Measurements from ENCODE around the gene POU3F1. TPM values are rescaled to one million over a fixed set of nuclear protein-coding genes. Genes with fewer than 3 reads are reported as not detected.

The POU3F1 gene
- polyA plus RNA-seq, 3 donors, result 0.54 to 0.76 (median 0.65) TPM

- no peak for DNase-seq (ENCODE audit: low read depth in 3 of 3, low spot score in 2 of 3)
Measured at GRCh38 chr1:38029081-38029681, 17.4 kb downstream of the POU3F1 start.

- DNase-seq (ENCODE audit: low read depth in 3 of 3, low spot score in 2 of 3), result no peak
Measured at GRCh38 chr1:38028671-38029070, 17.9 kb downstream of the POU3F1 start.

- DNase-seq (ENCODE audit: low read depth in 3 of 3, low spot score in 2 of 3), result no peak
Measured at GRCh38 chr1:38028105-38028591, 18.4 kb downstream of the POU3F1 start.

GRCh38 chr1:38027201-38028104, 19.1 kb downstream of the POU3F1 start:
- DNase-seq (ENCODE audit: low read depth in 3 of 3, low spot score in 2 of 3), result no peak

- no peak for DNase-seq (ENCODE audit: low read depth in 3 of 3, low spot score in 2 of 3)
Measured at GRCh38 chr1:38026592-38027200, 19.9 kb downstream of the POU3F1 start.

GRCh38 chr1:38025664-38026063, 20.9 kb downstream of the POU3F1 start:
- DNase-seq (ENCODE audit: low read depth in 3 of 3, low spot score in 2 of 3), result no peak

GRCh38 chr1:38025233-38025632, 21.4 kb downstream of the POU3F1 start:
- no peak for DNase-seq (ENCODE audit: low read depth in 3 of 3, low spot score in 2 of 3)

GRCh38 chr1:38022810-38023209, 23.8 kb downstream of the POU3F1 start:
- DNase-seq (ENCODE audit: low read depth in 3 of 3, low spot score in 2 of 3), result no peak

- DNase-seq (ENCODE audit: low read depth in 3 of 3, low spot score in 2 of 3), result no peak
Measured at GRCh38 chr1:38021969-38022368, 24.6 kb downstream of the POU3F1 start.

- DNase-seq (ENCODE audit: low read depth in 3 of 3, low spot score in 2 of 3), result no peak
Measured at GRCh38 chr1:38020396-38020795, 26.2 kb downstream of the POU3F1 start.

GRCh38 chr1:38018864-38019343, 27.7 kb downstream of the POU3F1 start:
- DNase-seq (ENCODE audit: low read depth in 3 of 3, low spot score in 2 of 3), result no peak

GRCh38 chr1:38015978-38016725, 30.4 kb downstream of the POU3F1 start:
- no peak for DNase-seq (ENCODE audit: low read depth in 3 of 3, low spot score in 2 of 3)

GRCh38 chr1:38014724-38015424, 31.7 kb downstream of the POU3F1 start:
- no peak for DNase-seq (ENCODE audit: low read depth in 3 of 3, low spot score in 2 of 3)

- DNase-seq (ENCODE audit: low read depth in 3 of 3, low spot score in 2 of 3), result no peak
Measured at GRCh38 chr1:38014171-38014570, 32.4 kb downstream of the POU3F1 start.

GRCh38 chr1:38013227-38013622, 33.4 kb downstream of the POU3F1 start:
- no peak for DNase-seq (ENCODE audit: low read depth in 3 of 3, low spot score in 2 of 3)

- DNase-seq (ENCODE audit: low read depth in 3 of 3, low spot score in 2 of 3), result peak; percentile 95 to 98 (median 97)
Measured at GRCh38 chr1:38012363-38013226, 34.0 kb downstream of the POU3F1 start, which contains the start of gene UTP11. TSS of gene UTP11 (plus strand) at chr1:38012734. CDS start at chr1:38012803, 69 bp downstream.

GRCh38 chr1:38009841-38010180, 36.8 kb downstream of the POU3F1 start:
- no peak for DNase-seq (ENCODE audit: low read depth in 3 of 3, low spot score in 2 of 3)

- DNase-seq (ENCODE audit: low read depth in 3 of 3, low spot score in 2 of 3), result no peak
Measured at GRCh38 chr1:38009088-38009840, 37.3 kb downstream of the POU3F1 start.

All from right renal cortex interstitium (tissue), 3 donors.